Measurements from ENCODE around the gene HRH3. TPM values are rescaled to one million over a fixed set of nuclear protein-coding genes. Genes with fewer than 3 reads are reported as not detected.

HRH3 gene
- total RNA-seq, 1 donor from 2014 or later: not detected

GRCh38 chr20:62179162-62179504 is 40.9 kb downstream of the HRH3 start:
- TF ChIP-seq, protein P1, sequence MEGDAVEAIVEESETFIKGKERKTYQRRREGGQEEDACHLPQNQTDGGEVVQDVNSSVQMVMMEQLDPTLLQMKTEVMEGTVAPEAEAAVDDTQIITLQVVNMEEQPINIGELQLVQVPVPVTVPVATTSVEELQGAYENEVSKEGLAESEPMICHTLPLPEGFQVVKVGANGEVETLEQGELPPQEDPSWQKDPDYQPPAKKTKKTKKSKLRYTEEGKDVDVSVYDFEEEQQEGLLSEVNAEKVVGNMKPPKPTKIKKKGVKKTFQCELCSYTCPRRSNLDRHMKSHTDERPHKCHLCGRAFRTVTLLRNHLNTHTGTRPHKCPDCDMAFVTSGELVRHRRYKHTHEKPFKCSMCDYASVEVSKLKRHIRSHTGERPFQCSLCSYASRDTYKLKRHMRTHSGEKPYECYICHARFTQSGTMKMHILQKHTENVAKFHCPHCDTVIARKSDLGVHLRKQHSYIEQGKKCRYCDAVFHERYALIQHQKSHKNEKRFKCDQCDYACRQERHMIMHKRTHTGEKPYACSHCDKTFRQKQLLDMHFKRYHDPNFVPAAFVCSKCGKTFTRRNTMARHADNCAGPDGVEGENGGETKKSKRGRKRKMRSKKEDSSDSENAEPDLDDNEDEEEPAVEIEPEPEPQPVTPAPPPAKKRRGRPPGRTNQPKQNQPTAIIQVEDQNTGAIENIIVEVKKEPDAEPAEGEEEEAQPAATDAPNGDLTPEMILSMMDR (IDR thresholded peaks at IDR 0.05; ENCODE audit: unreplicated experiment): no peak
- no peak for DNase-seq (ENCODE audit: low spot score in 2 of 2, unreplicated experiment in 2 of 2)
- no peaks in the 10 kb centered on the region for H3K27me3 Mint-ChIP-seq (ENCODE audit: low read depth)
- no peaks in the 10 kb centered on the region for H3K9me3 Mint-ChIP-seq
- H3K36me3 Mint-ChIP-seq: peaks cover 15% of the 10 kb centered on the region
- H3K27ac Mint-ChIP-seq: no peak overlapping the region
- H3K4me1 Mint-ChIP-seq: peaks cover 15% of the 10 kb centered on the region
- H3K4me3 Mint-ChIP-seq: no peak overlapping the region

- Mint-ChIP-seq H3K9me3 (no peaks in the 10 kb centered on the region), H3K4me1 (peaks cover 11% of the 10 kb centered on the region), H3K36me3 (peaks cover 18% of the 10 kb centered on the region), H3K27ac (no peak overlapping the region), H3K4me3 (no peak overlapping the region), H3K27me3 (ENCODE audit: low read depth) (no peaks in the 10 kb centered on the region)
- TF ChIP-seq, protein P1 (IDR thresholded peaks at IDR 0.05; ENCODE audit: unreplicated experiment): no peak
- no peak for DNase-seq (ENCODE audit: low spot score in 2 of 2, unreplicated experiment in 2 of 2)
Observed at GRCh38 chr20:62178316-62179161, 41.5 kb downstream of the HRH3 start.

- Mint-ChIP-seq H3K4me1 (peaks cover 7% of the 10 kb centered on the region), H3K27me3 (ENCODE audit: low read depth) (no peaks in the 10 kb centered on the region), H3K4me3 (no peak overlapping the region), H3K36me3 (peaks cover 18% of the 10 kb centered on the region), H3K27ac (no peak overlapping the region), H3K9me3 (no peaks in the 10 kb centered on the region)
- DNase-seq (ENCODE audit: low spot score in 2 of 2, unreplicated experiment in 2 of 2): no peak
- TF ChIP-seq, protein P1 (IDR thresholded peaks at IDR 0.05; ENCODE audit: unreplicated experiment): no peak
Observed at GRCh38 chr20:62177307-62177706, 42.8 kb downstream of the HRH3 start.

DNA sequence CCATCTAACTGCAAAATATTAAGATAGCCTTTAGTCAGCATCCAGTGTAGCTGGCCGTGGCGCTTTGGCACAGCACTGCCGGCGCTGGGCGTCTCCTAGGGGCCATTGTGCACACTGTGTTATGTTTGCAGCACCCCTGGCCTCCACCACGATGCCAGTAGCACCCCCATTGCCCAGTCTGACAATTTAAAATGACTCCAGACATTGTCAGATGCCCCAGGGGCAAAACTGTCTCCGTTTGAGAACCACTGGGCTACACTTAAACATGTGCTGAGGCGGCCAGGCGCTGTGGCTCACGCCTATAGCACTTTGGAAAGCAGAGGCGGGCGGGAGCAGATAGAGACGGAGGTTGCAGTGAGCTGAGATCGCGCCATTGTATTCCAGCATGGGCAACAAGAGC is 43.2 kb downstream of the HRH3 start:
- peaks cover 3% of the 10 kb centered on the region for H3K4me1 Mint-ChIP-seq
- TF ChIP-seq, protein P1 (IDR thresholded peaks at IDR 0.05; ENCODE audit: unreplicated experiment): no peak
- no peak for DNase-seq (ENCODE audit: low spot score in 2 of 2, unreplicated experiment in 2 of 2)
- peaks cover 18% of the 10 kb centered on the region for H3K36me3 Mint-ChIP-seq
- no peak overlapping the region for H3K27ac Mint-ChIP-seq
- H3K9me3 Mint-ChIP-seq: no peaks in the 10 kb centered on the region
- no peak overlapping the region for H3K4me3 Mint-ChIP-seq
- H3K27me3 Mint-ChIP-seq (ENCODE audit: low read depth): no peaks in the 10 kb centered on the region

GRCh38 chr20:62175711-62176110 is 44.4 kb downstream of the HRH3 start:
- DNase-seq (ENCODE audit: low spot score in 2 of 2, unreplicated experiment in 2 of 2): no peak
- peaks cover 20% of the 10 kb centered on the region for H3K36me3 Mint-ChIP-seq
- H3K27me3 Mint-ChIP-seq (ENCODE audit: low read depth): no peaks in the 10 kb centered on the region
- no peaks in the 10 kb centered on the region for H3K9me3 Mint-ChIP-seq
- TF ChIP-seq, protein P1 (IDR thresholded peaks at IDR 0.05; ENCODE audit: unreplicated experiment): no peak
- H3K4me1 Mint-ChIP-seq: no peaks in the 10 kb centered on the region
- H3K27ac Mint-ChIP-seq: no peak overlapping the region
- H3K4me3 Mint-ChIP-seq: no peak overlapping the region
